Measurements from ENCODE around the gene GKN2. TPM values are rescaled to one million over a fixed set of nuclear protein-coding genes. Genes with fewer than 3 reads are reported as not detected.

Gene GKN2, protein sequence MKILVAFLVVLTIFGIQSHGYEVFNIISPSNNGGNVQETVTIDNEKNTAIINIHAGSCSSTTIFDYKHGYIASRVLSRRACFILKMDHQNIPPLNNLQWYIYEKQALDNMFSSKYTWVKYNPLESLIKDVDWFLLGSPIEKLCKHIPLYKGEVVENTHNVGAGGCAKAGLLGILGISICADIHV
- not detected in 2 replicates for polyA plus RNA-seq (2012; rRNA removed)
- not detected in 2 replicates for polyA plus RNA-seq (2012; cell fraction: cytosol; rRNA removed)
- not detected in 2 replicates for polyA plus RNA-seq (2012; cell fraction: nucleus; rRNA removed)

DNA sequence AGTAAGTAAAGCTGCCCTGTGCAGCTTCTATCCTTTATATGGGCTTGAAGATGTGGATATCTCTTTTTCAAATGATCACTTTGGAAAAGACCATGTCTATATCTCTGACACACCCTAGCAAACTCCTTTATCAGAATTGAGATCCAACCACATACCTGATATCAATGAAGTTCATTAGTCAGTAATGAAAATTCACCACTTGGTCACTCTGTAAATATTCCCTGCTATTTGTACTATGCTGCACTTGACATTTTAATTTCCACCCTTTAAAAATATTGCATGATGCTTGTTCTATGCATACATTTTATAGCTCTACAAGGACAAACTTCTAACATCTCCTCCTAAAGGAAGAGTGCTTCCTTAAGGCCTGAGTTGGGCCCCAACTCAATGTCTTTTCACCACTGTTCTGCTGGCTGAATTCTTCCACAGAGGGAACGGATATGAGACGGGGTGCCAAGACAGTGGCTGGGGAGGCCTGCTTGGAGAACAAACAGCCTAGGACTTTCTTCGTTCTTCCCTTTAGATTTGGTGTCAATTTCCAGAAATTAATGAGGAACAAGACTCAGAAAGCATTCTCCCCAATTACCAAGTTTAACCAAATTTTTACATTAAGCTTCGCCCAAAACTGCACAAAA is at the start of gene GKN2:
GKN2 (minus strand) TSS at position 7 of the 635 bp plus-strand sequence. CDS start 32 bp downstream, outside the sequence.
- Histone ChIP-seq H3K36me3 (replicated peaks in 1 of 2; ENCODE audit: control insufficient read depth in 1 of 2, insufficient read depth in 2 of 2, low read length in 1 of 2) (no peaks in the 10 kb centered on the region), H4K20me1 (ENCODE audit: insufficient read depth) (no peaks in the 10 kb centered on the region), H3K9ac (no peak within 1 kb of the TSS), H3K4me1 (ENCODE audit: control insufficient read depth in 1 of 2, insufficient read depth in 2 of 2, low read depth in 1 of 2, low read length in 1 of 2) (no peaks in the 10 kb centered on the region), H2AFZ (ENCODE audit: low read depth) (no peak within 1 kb of the TSS), H3K4me2 (no peak within 1 kb of the TSS), H3K79me2 (ENCODE audit: insufficient read depth) (no peaks in the 10 kb centered on the region), H3K4me3 (ENCODE audit: low read depth in 2 of 2, low read length in 1 of 2) (no peak within 1 kb of the TSS), H3K9me3 (no peaks in the 10 kb centered on the region), H3K27ac (ENCODE audit: low read depth in 2 of 2, low read length in 1 of 2) (no peak within 1 kb of the TSS), H3K27me3 (ENCODE audit: insufficient read depth) (no peaks in the 10 kb centered on the region), H3F3A (replicated peaks; ENCODE audit: insufficient read depth) (no peaks in the 10 kb centered on the region), H3K9me2 (no peaks in the 10 kb centered on the region)
- CTCF ChIA-PET: interaction anchor here (0.9 to 3.8 kb wide), 4 partner anchors 9 to 354 kb away, joined by 3 to 19 read pairs (median 4); no protein-coding TSS in a partner anchor
- TF ChIP-seq GABPA (IDR thresholded peaks at IDR 0.05; ENCODE audit: low read depth) (no peak), TEAD4 (IDR thresholded peaks at IDR 0.05; ENCODE audit: borderline replicate concordance, insufficient read depth) (no peak), FOSL2 (IDR thresholded peaks at IDR 0.05; ENCODE audit: borderline replicate concordance, low read depth) (no peak), EP300 (IDR thresholded peaks at IDR 0.05; ENCODE audit: borderline replicate concordance in 1 of 2, low read depth in 1 of 2, low read length in 1 of 2) (no peak), GATA2 (CRISPR knock-in tag; IDR thresholded peaks at IDR 0.05) (no peak), RFX5 (IDR thresholded peaks at IDR 0.05; ENCODE audit: low read length) (no peak)
- TF ChIP-seq, protein P1, sequence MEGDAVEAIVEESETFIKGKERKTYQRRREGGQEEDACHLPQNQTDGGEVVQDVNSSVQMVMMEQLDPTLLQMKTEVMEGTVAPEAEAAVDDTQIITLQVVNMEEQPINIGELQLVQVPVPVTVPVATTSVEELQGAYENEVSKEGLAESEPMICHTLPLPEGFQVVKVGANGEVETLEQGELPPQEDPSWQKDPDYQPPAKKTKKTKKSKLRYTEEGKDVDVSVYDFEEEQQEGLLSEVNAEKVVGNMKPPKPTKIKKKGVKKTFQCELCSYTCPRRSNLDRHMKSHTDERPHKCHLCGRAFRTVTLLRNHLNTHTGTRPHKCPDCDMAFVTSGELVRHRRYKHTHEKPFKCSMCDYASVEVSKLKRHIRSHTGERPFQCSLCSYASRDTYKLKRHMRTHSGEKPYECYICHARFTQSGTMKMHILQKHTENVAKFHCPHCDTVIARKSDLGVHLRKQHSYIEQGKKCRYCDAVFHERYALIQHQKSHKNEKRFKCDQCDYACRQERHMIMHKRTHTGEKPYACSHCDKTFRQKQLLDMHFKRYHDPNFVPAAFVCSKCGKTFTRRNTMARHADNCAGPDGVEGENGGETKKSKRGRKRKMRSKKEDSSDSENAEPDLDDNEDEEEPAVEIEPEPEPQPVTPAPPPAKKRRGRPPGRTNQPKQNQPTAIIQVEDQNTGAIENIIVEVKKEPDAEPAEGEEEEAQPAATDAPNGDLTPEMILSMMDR (IDR thresholded peaks at IDR 0.05): no peak
- POLR2A ChIA-PET: no interaction called here
- WGBS (ENCODE audit: low lambda C conversion rate): 85% methylated on average over 4 of the region's 4 CpGs
- DNase-seq: no peak

DNA sequence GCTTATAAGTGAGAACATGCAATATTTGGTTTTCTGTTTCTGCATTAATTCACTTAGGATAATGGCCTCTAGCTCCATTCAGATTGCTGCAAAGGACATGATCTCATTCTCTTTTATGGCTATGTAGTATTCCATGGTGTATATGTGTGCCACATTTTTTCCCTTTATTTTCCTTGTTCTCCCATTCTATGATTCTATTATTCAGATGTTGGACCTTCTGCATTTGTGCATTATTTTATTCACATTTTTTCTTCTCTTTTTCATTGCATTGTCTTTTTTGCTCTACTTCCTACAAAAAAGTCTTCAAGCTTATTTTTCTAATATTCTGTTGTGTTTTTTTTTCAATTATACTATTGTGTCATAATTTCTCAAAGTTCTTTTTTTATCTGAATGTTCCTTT is 49.2 kb upstream of the GKN2 start:
- Histone ChIP-seq H3K9me2 (no peaks in the 10 kb centered on the region), H3K4me1 (ENCODE audit: control insufficient read depth in 1 of 2, insufficient read depth in 2 of 2, low read depth in 1 of 2, low read length in 1 of 2) (no peaks in the 10 kb centered on the region), H2AFZ (ENCODE audit: low read depth) (no peak overlapping the region), H3K9ac (no peak overlapping the region), H3F3A (replicated peaks; ENCODE audit: insufficient read depth) (no peaks in the 10 kb centered on the region), H3K4me3 (ENCODE audit: low read depth in 2 of 2, low read length in 1 of 2) (no peak overlapping the region), H3K27ac (ENCODE audit: low read depth in 2 of 2, low read length in 1 of 2) (no peak overlapping the region), H3K27me3 (ENCODE audit: insufficient read depth) (no peaks in the 10 kb centered on the region), H3K79me2 (ENCODE audit: insufficient read depth) (no peaks in the 10 kb centered on the region), H3K9me3 (peaks cover 10% of the 10 kb centered on the region; the same call in 1 of the 2 replicates), H3K36me3 (replicated peaks in 1 of 2; ENCODE audit: control insufficient read depth in 1 of 2, insufficient read depth in 2 of 2, low read length in 1 of 2) (no peaks in the 10 kb centered on the region), H4K20me1 (ENCODE audit: insufficient read depth) (no peaks in the 10 kb centered on the region), H3K4me2 (no peak overlapping the region)
- no peak for DNase-seq
- ChIA-PET POLR2A (no interaction called here), CTCF (interaction anchor here (0.7 to 3.2 kb wide), 3 partner anchors 9 to 59 kb away, joined by 3 to 17 read pairs (median 5); partner anchors contain the start of gene ANTXR1)
- TF ChIP-seq, protein P2, sequence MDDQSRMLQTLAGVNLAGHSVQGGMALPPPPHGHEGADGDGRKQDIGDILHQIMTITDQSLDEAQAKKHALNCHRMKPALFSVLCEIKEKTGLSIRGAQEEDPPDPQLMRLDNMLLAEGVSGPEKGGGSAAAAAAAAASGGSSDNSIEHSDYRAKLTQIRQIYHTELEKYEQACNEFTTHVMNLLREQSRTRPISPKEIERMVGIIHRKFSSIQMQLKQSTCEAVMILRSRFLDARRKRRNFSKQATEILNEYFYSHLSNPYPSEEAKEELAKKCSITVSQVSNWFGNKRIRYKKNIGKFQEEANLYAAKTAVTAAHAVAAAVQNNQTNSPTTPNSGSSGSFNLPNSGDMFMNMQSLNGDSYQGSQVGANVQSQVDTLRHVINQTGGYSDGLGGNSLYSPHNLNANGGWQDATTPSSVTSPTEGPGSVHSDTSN (IDR thresholded peaks at IDR 0.05): no peak
- TF ChIP-seq, protein P3, sequence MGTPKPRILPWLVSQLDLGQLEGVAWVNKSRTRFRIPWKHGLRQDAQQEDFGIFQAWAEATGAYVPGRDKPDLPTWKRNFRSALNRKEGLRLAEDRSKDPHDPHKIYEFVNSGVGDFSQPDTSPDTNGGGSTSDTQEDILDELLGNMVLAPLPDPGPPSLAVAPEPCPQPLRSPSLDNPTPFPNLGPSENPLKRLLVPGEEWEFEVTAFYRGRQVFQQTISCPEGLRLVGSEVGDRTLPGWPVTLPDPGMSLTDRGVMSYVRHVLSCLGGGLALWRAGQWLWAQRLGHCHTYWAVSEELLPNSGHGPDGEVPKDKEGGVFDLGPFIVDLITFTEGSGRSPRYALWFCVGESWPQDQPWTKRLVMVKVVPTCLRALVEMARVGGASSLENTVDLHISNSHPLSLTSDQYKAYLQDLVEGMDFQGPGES (IDR thresholded peaks at IDR 0.05; ENCODE audit: low read depth, low read length): no peak
- TF ChIP-seq NRF1 (IDR thresholded peaks at IDR 0.05; ENCODE audit: low read depth, low read length) (no peak), MEF2A (IDR thresholded peaks at IDR 0.05; ENCODE audit: borderline replicate concordance, low read depth) (no peak), RCOR1 (IDR thresholded peaks at IDR 0.05; ENCODE audit: low read length) (no peak), EP300 (IDR thresholded peaks at IDR 0.05; ENCODE audit: borderline replicate concordance in 1 of 2, low read depth in 1 of 2, low read length in 1 of 2) (no peak), RFX5 (IDR thresholded peaks at IDR 0.05; ENCODE audit: low read length) (no peak), RAD21 (IDR thresholded peaks at IDR 0.05; ENCODE audit: low read length) (no peak), CHD2 (IDR thresholded peaks at IDR 0.05; ENCODE audit: low read length, partially characterized antibody) (no peak), ELF1 (IDR thresholded peaks at IDR 0.05) (no peak), FOSL2 (IDR thresholded peaks at IDR 0.05; ENCODE audit: borderline replicate concordance, low read depth) (no peak)
- TF ChIP-seq, protein P4, sequence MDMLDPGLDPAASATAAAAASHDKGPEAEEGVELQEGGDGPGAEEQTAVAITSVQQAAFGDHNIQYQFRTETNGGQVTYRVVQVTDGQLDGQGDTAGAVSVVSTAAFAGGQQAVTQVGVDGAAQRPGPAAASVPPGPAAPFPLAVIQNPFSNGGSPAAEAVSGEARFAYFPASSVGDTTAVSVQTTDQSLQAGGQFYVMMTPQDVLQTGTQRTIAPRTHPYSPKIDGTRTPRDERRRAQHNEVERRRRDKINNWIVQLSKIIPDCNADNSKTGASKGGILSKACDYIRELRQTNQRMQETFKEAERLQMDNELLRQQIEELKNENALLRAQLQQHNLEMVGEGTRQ (IDR thresholded peaks at IDR 0.05; ENCODE audit: borderline replicate concordance, low read depth, low read length): no peak
- TF ChIP-seq, protein P5, sequence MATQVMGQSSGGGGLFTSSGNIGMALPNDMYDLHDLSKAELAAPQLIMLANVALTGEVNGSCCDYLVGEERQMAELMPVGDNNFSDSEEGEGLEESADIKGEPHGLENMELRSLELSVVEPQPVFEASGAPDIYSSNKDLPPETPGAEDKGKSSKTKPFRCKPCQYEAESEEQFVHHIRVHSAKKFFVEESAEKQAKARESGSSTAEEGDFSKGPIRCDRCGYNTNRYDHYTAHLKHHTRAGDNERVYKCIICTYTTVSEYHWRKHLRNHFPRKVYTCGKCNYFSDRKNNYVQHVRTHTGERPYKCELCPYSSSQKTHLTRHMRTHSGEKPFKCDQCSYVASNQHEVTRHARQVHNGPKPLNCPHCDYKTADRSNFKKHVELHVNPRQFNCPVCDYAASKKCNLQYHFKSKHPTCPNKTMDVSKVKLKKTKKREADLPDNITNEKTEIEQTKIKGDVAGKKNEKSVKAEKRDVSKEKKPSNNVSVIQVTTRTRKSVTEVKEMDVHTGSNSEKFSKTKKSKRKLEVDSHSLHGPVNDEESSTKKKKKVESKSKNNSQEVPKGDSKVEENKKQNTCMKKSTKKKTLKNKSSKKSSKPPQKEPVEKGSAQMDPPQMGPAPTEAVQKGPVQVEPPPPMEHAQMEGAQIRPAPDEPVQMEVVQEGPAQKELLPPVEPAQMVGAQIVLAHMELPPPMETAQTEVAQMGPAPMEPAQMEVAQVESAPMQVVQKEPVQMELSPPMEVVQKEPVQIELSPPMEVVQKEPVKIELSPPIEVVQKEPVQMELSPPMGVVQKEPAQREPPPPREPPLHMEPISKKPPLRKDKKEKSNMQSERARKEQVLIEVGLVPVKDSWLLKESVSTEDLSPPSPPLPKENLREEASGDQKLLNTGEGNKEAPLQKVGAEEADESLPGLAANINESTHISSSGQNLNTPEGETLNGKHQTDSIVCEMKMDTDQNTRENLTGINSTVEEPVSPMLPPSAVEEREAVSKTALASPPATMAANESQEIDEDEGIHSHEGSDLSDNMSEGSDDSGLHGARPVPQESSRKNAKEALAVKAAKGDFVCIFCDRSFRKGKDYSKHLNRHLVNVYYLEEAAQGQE (IDR thresholded peaks at IDR 0.05; ENCODE audit: low read depth, low read length): no peak
